Natural killer cell (primary cell): ENCODE measurements around the gene CCDC47. TPM values are rescaled to one million over a fixed set of nuclear protein-coding genes. Genes with fewer than 3 reads are reported as not detected.

Experiments
- ATAC-seq, 3 donors: fragments of 150-1000 bp in 2 of 3; fragments of 200-7000 bp in 1 of 3; cut with Tn5 transposase; 1 replicate in 1 of 3; 2 replicates in 2 of 3; pipeline ENCODE4 v1.10.0; 2021; ENCODE audit warnings: mild to moderate bottlenecking in 2 of 3, moderate library complexity in 2 of 3
- DNase-seq, 2 donors: peaks; one replicate each; pipeline versions ENCODE4 v3.0.0 to v3.0.0-alpha.2; 2013 to 2021; ENCODE audit warnings: mixed read lengths in 1 of 2
- H3K27ac ChIP-seq: one replicate; pipeline ENCODE4 v1.5.1; 2013; ENCODE audit warnings: mild to moderate bottlenecking, low read length
- H3K27me3 ChIP-seq: one replicate; pipeline ENCODE4 v1.6.1; 2013; ENCODE audit warnings: low read length; ENCODE audit not compliant: control insufficient read depth, insufficient read depth
- H3K36me3 ChIP-seq: one replicate; pipeline ENCODE4 v1.6.1; 2013; ENCODE audit warnings: low read length; ENCODE audit not compliant: control insufficient read depth, insufficient read depth
- H3K4me1 ChIP-seq: one replicate; pipeline ENCODE4 v1.6.1; 2013; ENCODE audit warnings: low read length; ENCODE audit not compliant: control insufficient read depth, insufficient read depth
- H3K4me3 ChIP-seq: one replicate; pipeline ENCODE4 v1.5.1; 2013; ENCODE audit warnings: low read length
- H3K9me3 ChIP-seq: one replicate; pipeline ENCODE4 v1.6.1; 2013; ENCODE audit warnings: low read length; ENCODE audit not compliant: control insufficient read depth, insufficient read depth
- H3K27ac Mint-ChIP-seq, 2 donors: one replicate each; pipeline ENCODE4 v1.8.0; 2022; ENCODE audit warnings: mild to moderate bottlenecking in 2 of 2, mixed read lengths in 2 of 2, moderate library complexity in 1 of 2
- H3K27me3 Mint-ChIP-seq, 2 donors: one replicate each; pipeline ENCODE4 v1.8.0; 2022; ENCODE audit warnings: low read depth in 2 of 2, mixed read lengths in 2 of 2
- H3K36me3 Mint-ChIP-seq: one replicate; pipeline ENCODE4 v1.8.0; 2022; ENCODE audit warnings: mixed read lengths
- H3K4me1 Mint-ChIP-seq, 2 donors: one replicate each; pipeline ENCODE4 v1.8.0; 2022; ENCODE audit warnings: mixed read lengths in 2 of 2
- H3K4me3 Mint-ChIP-seq: one replicate; pipeline ENCODE4 v1.8.0; 2022; ENCODE audit warnings: mild to moderate bottlenecking, moderate library complexity, mixed read lengths
- H3K9me3 Mint-ChIP-seq, 2 donors: one replicate each; pipeline ENCODE4 v1.8.0; 2022; ENCODE audit warnings: mixed read lengths in 2 of 2
- WGBS: methylation state at CpG from one replicate; pipeline ENCODE4 v1.1.7; 2013; ENCODE audit warnings: missing lambda C conversion rate; ENCODE audit not compliant: insufficient coverage; 5-methylcytosine and 5-hydroxymethylcytosine counted together
- intact Hi-C: fragments of 100-400 bp; cut with micrococcal nuclease; formaldehyde crosslinking; loops from one replicate; pipeline ENCODE4 v1.14.2; 2022
- total RNA-seq, 4 donors: library from RNA; stranded (reverse); fragments of 120-200 nt in 1 of 4; gene quantifications; one replicate each; pipeline versions ENCODE4 v1.2.3 to v1.2.4, GENCODE V29; 2013 to 2022
- TF ChIP-seq, protein P1 (sequence below): fragments of 200-600 bp; IDR thresholded peaks from one replicate; pipeline ENCODE4 v1.8.0; 2022; ENCODE audit warnings: antibody characterized with exemption

CCDC47 gene
- total RNA-seq, 3 donors from 2014 or later (not counting 1 experiment from before 2014, with no cell fraction given), result 37.9 to 45.2 (median 41.7) TPM

DNA sequence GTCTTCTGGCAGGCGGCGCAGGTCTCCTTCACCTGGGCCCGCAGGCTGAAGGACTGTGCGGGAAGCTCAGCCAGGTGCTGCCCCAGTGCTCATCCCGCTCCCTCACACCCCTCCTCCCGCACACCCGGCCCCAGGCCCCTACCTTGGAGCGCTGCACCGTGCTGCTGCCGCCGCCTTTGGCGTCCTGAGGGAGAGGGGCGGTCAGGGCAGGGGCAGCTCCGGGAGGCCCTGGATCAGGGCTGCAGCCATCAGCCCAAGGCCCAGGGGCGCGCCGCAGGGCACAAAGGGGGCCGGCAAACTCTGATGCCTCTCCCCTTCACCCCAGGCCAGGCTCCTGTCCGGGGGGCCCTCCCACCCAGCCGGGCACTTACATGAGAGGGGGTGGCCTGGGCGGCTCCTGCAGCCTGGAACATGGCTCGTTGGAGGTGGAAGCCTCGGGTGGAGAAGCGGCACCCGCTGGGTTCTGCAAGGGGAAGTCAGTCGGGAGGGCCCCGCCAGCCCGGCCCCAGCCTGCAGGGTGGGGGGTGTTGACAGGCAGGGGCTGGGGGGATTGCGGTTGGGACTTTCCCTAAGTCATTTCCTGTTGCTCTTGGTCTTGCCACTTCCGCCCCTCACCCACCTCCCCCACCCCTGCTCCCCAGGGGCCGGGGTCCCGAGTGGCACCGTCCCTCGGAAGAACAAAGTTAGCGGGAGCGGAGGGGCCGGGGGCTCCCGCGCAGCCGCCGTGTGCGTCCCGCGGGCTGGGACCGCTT lies 74.3 kb downstream of the CCDC47 start:
- Mint-ChIP-seq H3K4me3 (peak overlapping the region; percentile 96), H3K4me1 (peaks cover 70 to 71% of the 10 kb centered on the region in 2 donors), H3K27me3 (no peaks in the 10 kb centered on the region), H3K27ac (peak overlapping the region; percentile 91 to 97), H3K9me3 (no peaks in the 10 kb centered on the region), H3K36me3 (no peaks in the 10 kb centered on the region)
- intact Hi-C loops, result loop anchor here (1.0 to 5.0 kb wide), 6 partner anchors 11 to 147 kb away; partner anchors contain the start of genes CCDC47, DCAF7, FTSJ3 and MAP3K3
- no peaks in the 10 kb centered on the region for H3K9me3 ChIP-seq
- WGBS, result under 1% methylated on average over 43 of the region's 45 CpGs
- H3K27ac ChIP-seq, result peak overlapping the region; percentile 80
- no peaks in the 10 kb centered on the region for H3K27me3 ChIP-seq
- TF ChIP-seq, protein P1, sequence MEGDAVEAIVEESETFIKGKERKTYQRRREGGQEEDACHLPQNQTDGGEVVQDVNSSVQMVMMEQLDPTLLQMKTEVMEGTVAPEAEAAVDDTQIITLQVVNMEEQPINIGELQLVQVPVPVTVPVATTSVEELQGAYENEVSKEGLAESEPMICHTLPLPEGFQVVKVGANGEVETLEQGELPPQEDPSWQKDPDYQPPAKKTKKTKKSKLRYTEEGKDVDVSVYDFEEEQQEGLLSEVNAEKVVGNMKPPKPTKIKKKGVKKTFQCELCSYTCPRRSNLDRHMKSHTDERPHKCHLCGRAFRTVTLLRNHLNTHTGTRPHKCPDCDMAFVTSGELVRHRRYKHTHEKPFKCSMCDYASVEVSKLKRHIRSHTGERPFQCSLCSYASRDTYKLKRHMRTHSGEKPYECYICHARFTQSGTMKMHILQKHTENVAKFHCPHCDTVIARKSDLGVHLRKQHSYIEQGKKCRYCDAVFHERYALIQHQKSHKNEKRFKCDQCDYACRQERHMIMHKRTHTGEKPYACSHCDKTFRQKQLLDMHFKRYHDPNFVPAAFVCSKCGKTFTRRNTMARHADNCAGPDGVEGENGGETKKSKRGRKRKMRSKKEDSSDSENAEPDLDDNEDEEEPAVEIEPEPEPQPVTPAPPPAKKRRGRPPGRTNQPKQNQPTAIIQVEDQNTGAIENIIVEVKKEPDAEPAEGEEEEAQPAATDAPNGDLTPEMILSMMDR, result no peak
- peaks cover 40% of the 10 kb centered on the region for H3K36me3 ChIP-seq
- DNase-seq, result peak; percentile 84 to 95
- peak overlapping the region; percentile 78 for H3K4me3 ChIP-seq
- H3K4me1 ChIP-seq, result peaks cover 78% of the 10 kb centered on the region
- peak; percentile 32 to 64 (median 54) for ATAC-seq

DNA sequence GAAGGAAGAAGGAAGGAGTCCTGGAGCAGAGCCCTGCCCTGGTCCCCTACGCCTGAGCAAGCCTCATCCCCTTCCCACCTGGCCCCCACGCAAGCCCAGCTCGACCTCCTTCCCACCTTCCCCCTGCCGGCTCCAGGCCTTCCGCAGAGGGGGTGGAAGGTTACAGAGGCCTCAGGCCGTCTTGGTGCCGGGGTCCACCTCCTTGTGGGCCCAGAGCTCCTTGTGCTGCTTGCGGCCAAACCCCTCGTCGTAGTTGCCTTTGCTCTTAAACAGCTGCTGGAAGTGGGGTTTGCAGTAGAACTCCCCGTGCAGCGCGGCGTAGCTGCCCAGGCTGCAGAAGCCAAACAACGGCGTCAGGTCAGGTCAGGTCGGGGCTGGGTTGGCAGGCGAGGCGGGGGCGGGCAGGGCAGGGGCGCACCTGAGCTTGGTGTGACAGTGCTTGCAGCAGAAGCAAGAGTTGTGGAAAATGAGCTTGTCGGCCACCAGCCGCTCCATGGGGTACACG lies 75.0 kb downstream of the CCDC47 start:
- whole genome bisulfite sequencing, result under 1% methylated on average over 24 of the region's 24 CpGs
- Histone ChIP-seq H3K9me3 (no peaks in the 10 kb centered on the region), H3K27ac (peak overlapping the region; percentile 80), H3K27me3 (no peaks in the 10 kb centered on the region), H3K4me3 (peak overlapping the region; percentile 78), H3K36me3 (peaks cover 35% of the 10 kb centered on the region), H3K4me1 (peaks cover 72% of the 10 kb centered on the region)
- ATAC-seq (no peak), DNase-seq (peak; percentile 39 to 57)
- no peaks in the 10 kb centered on the region for H3K27me3 Mint-ChIP-seq
- peak overlapping the region; percentile 96 for H3K4me3 Mint-ChIP-seq
- intact Hi-C loops, result loop anchor here (1.0 to 5.0 kb wide), 6 partner anchors 12 to 146 kb away; partner anchors contain the start of genes CCDC47, DCAF7, FTSJ3 and MAP3K3
- TF ChIP-seq, protein P1, result no peak
- no peaks in the 10 kb centered on the region for H3K9me3 Mint-ChIP-seq
- H3K4me1 Mint-ChIP-seq, result peaks cover 64 to 70% of the 10 kb centered on the region in 2 donors
- peak overlapping the region; percentile 91 to 97 for H3K27ac Mint-ChIP-seq
- no peaks in the 10 kb centered on the region for H3K36me3 Mint-ChIP-seq

DNA sequence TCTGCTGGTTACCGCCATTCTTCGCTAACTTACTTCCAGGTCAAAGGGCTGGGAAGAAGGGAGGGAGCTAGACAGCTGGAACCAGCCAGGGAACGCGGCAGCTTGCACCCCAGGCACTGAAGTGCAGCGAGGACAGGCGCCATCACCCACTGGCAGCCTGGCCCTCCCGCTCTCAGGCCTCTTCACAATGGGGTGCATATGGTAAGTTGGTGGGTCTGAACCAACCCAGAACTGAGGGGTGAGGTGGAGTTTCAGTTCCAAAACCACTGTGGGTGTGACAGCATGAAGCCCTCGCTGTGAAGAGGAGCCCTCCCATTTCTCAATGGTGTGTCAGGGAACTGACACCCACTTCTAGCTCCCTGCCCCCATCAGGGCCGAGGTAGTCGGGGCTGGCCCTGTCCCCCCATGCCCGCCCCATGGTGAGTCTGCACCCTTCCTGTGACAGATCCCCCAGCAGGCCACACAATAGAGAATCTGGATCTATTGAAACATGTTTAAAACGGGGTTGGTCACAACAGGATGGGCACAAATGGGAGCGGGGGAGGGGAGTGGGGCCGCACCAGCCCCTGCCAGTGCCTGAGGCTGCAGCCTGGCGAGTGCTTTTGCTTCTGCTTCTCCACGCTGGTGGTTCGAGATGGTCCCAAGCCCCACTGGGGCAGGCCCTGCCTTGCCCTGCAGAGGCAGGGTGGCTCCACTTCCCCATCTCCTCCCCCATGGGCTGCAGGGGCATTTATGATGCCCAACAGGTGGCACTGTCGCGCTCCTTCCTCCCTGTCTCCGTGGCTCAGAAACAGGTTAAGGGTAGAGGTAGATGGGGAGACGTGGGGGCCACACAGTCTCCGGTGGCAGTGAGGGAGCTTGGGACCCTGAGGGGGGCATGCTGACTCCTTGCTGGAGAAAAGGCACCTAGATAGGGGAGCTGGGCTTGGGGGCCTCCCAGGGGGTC lies 75.8 kb downstream of the CCDC47 start:
- H3K36me3 Mint-ChIP-seq, result no peaks in the 10 kb centered on the region
- peak; percentile 28 to 59 (median 32) for ATAC-seq
- no peaks in the 10 kb centered on the region for H3K9me3 Mint-ChIP-seq
- TF ChIP-seq, protein P1, result peak; percentile 76
- peaks cover 35% of the 10 kb centered on the region for H3K36me3 ChIP-seq
- peak overlapping the region; percentile 80 for H3K27ac ChIP-seq
- no peaks in the 10 kb centered on the region for H3K27me3 ChIP-seq
- no peaks in the 10 kb centered on the region for H3K9me3 ChIP-seq
- peak overlapping the region; percentile 96 for H3K4me3 Mint-ChIP-seq
- H3K4me1 Mint-ChIP-seq, result peaks cover 63 to 70% of the 10 kb centered on the region in 2 donors
- H3K27ac Mint-ChIP-seq, result peak overlapping the region; percentile 91 to 97
- DNase-seq, result peak; percentile 79 to 94
- no peaks in the 10 kb centered on the region for H3K27me3 Mint-ChIP-seq
- intact Hi-C loops, result loop anchor here (1.0 to 5.0 kb wide), 7 partner anchors 13 to 145 kb away; partner anchors contain the start of genes CCDC47, DCAF7, FTSJ3 and MAP3K3
- peak overlapping the region; percentile 78 for H3K4me3 ChIP-seq
- WGBS, result 13% methylated on average over 22 of the region's 22 CpGs
- peaks cover 64% of the 10 kb centered on the region for H3K4me1 ChIP-seq
